Astrocyte (in vitro differentiated cells and primary cell): ENCODE results near the gene LRRC3. TPM values are rescaled to one million over a fixed set of nuclear protein-coding genes. Genes with fewer than 3 reads are reported as not detected.

Experiments
- DNase-seq: peaks from one replicate; pipeline ENCODE4 v3.0.0-alpha.2; 2010; ENCODE audit warnings: low read depth
- FAIRE-seq: peaks from 2 replicates; lab custom pipeline; 2011; peaks lifted over from hg19 to GRCh38; lab: Jason Lieb, UNC
- H2AFZ ChIP-seq: 2 replicates; pipeline ENCODE4 v1.6.0; 2012; ENCODE audit warnings: low read depth, low read length, inconsistent platforms
- H3K27ac ChIP-seq: 2 replicates; pipeline ENCODE4 v1.5.1; 2011; ENCODE audit warnings: low read depth, low read length, inconsistent platforms
- H3K27me3 ChIP-seq: 2 replicates; pipeline ENCODE4 v1.6.0; 2011; ENCODE audit warnings: low read length, inconsistent platforms; ENCODE audit not compliant: insufficient read depth
- H3K36me3 ChIP-seq: 2 replicates; pipeline ENCODE4 v1.5.1; 2011; ENCODE audit warnings: low read length, inconsistent platforms; ENCODE audit not compliant: insufficient read depth
- H3K4me1 ChIP-seq: 2 replicates; pipeline ENCODE4 v1.5.1; 2011; ENCODE audit warnings: low read length, inconsistent platforms; ENCODE audit not compliant: insufficient read depth
- H3K4me2 ChIP-seq: 2 replicates; pipeline ENCODE4 v1.6.0; 2012; ENCODE audit warnings: low read length, inconsistent platforms
- H3K4me3 ChIP-seq: 2 replicates; pipeline ENCODE4 v1.5.1; 2011; ENCODE audit warnings: low read depth, mild to moderate bottlenecking, low read length, inconsistent platforms; ENCODE audit not compliant: insufficient read depth
- H3K79me2 ChIP-seq: 2 replicates; pipeline ENCODE4 v1.6.0; 2012; ENCODE audit warnings: mild to moderate bottlenecking, low read length, inconsistent platforms; ENCODE audit not compliant: insufficient read depth
- H3K9ac ChIP-seq: 2 replicates; pipeline ENCODE4 v1.6.0; 2012; ENCODE audit warnings: mild to moderate bottlenecking, low read length, inconsistent platforms
- H3K9me3 ChIP-seq: 2 replicates; pipeline ENCODE4 v1.5.1; 2012; ENCODE audit warnings: low read depth, mild to moderate bottlenecking, low read length, inconsistent platforms; ENCODE audit not compliant: insufficient read depth
- H4K20me1 ChIP-seq: 2 replicates; pipeline ENCODE4 v1.6.0; 2012; ENCODE audit warnings: low read length, inconsistent platforms; ENCODE audit not compliant: insufficient read depth
- H3K27ac Mint-ChIP-seq: one replicate; pipeline ENCODE4 v1.8.0; 2021; ENCODE audit warnings: mild to moderate bottlenecking, mixed read lengths; ENCODE audit not compliant: unreplicated experiment
- H3K27me3 Mint-ChIP-seq: one replicate; pipeline ENCODE4 v1.8.0; 2021; ENCODE audit warnings: low read depth, mixed read lengths; ENCODE audit not compliant: unreplicated experiment
- H3K36me3 Mint-ChIP-seq: one replicate; pipeline ENCODE4 v1.8.0; 2021; ENCODE audit warnings: low read depth, mixed read lengths; ENCODE audit not compliant: unreplicated experiment
- H3K4me1 Mint-ChIP-seq: one replicate; pipeline ENCODE4 v1.8.0; 2021; ENCODE audit warnings: low read depth, mixed read lengths; ENCODE audit not compliant: unreplicated experiment
- H3K4me3 Mint-ChIP-seq: one replicate; pipeline ENCODE4 v1.8.0; 2021; ENCODE audit warnings: mild to moderate bottlenecking, moderate library complexity, mixed read lengths; ENCODE audit not compliant: unreplicated experiment
- H3K9me3 Mint-ChIP-seq: one replicate; pipeline ENCODE4 v1.8.0; 2021; ENCODE audit warnings: mild to moderate bottlenecking, mixed read lengths; ENCODE audit not compliant: unreplicated experiment
- CTCF ChIP-seq: IDR thresholded peaks from 2 replicates; pipeline ENCODE4 v1.5.1; 2011; ENCODE audit warnings: low read depth, mild to moderate bottlenecking, inconsistent platforms, low read length, moderate library complexity; ENCODE audit not compliant: insufficient read depth
- EZH2 ChIP-seq: IDR thresholded peaks from 2 replicates; pipeline ENCODE4 v1.6.1; 2012; ENCODE audit warnings: mild to moderate bottlenecking, low read length, inconsistent platforms; ENCODE audit not compliant: insufficient read depth
- total RNA-seq: library from RNA; stranded (reverse); gene quantifications from 2 replicates; pipeline ENCODE4 v1.2.1, GENCODE V29; 2021

LRRC3 gene
- total RNA-seq, 1 donor from 2014 or later: 5.2 TPM

GRCh38 chr21:44418876-44419230 lies 36.5 kb upstream of the LRRC3 start:
- H3K36me3 Mint-ChIP-seq: no peaks in the 10 kb centered on the region
- no peaks in the 10 kb centered on the region for H3K4me1 ChIP-seq
- H3K79me2 ChIP-seq: no peaks in the 10 kb centered on the region
- no peaks in the 10 kb centered on the region for H3K27me3 ChIP-seq
- FAIRE-seq: no peak
- DNase-seq: no peak
- H3K9me3 Mint-ChIP-seq: peaks cover 6% of the 10 kb centered on the region
- no peak overlapping the region for H3K9ac ChIP-seq
- H3K4me3 Mint-ChIP-seq: no peak overlapping the region
- no peak overlapping the region for H3K27ac Mint-ChIP-seq
- H3K27ac ChIP-seq: no peak overlapping the region
- H3K4me3 ChIP-seq: no peak overlapping the region
- no peak overlapping the region for H2AFZ ChIP-seq
- no peaks in the 10 kb centered on the region for H3K36me3 ChIP-seq
- TF ChIP-seq CTCF: no peak
- no peak for TF ChIP-seq EZH2
- peaks cover 11% of the 10 kb centered on the region for H3K9me3 ChIP-seq
- peaks cover 3% of the 10 kb centered on the region for H3K4me1 Mint-ChIP-seq
- H3K4me2 ChIP-seq: no peak overlapping the region
- H4K20me1 ChIP-seq: no peaks in the 10 kb centered on the region
- peaks cover 22% of the 10 kb centered on the region for H3K27me3 Mint-ChIP-seq

- Histone ChIP-seq H3K4me2 (no peak overlapping the region), H3K27me3 (no peaks in the 10 kb centered on the region), H3K79me2 (no peaks in the 10 kb centered on the region), H3K4me3 (no peak overlapping the region), H4K20me1 (no peaks in the 10 kb centered on the region), H3K27ac (no peak overlapping the region), H3K9ac (no peak overlapping the region), H2AFZ (no peak overlapping the region), H3K36me3 (no peaks in the 10 kb centered on the region), H3K4me1 (no peaks in the 10 kb centered on the region), H3K9me3 (peaks cover 11% of the 10 kb centered on the region)
- FAIRE-seq: no peak
- Mint-ChIP-seq H3K4me1 (peaks cover 3% of the 10 kb centered on the region), H3K27ac (no peak overlapping the region), H3K4me3 (no peak overlapping the region), H3K27me3 (peaks cover 14% of the 10 kb centered on the region), H3K9me3 (peaks cover 6% of the 10 kb centered on the region), H3K36me3 (no peaks in the 10 kb centered on the region)
- no peak for DNase-seq
- no peak for TF ChIP-seq CTCF
- TF ChIP-seq EZH2: no peak
These were observed 35.6 kb upstream of the LRRC3 start for GRCh38 chr21:44419679-44420078.

GRCh38 chr21:44420416-44421205 lies 34.7 kb upstream of the LRRC3 start:
- no peak for DNase-seq
- H3K4me3 Mint-ChIP-seq: no peak overlapping the region

More at GRCh38 chr21:44420416-44421205, 34.7 kb upstream of the LRRC3 start:
- TF ChIP-seq CTCF: no peak
- TF ChIP-seq EZH2: no peak
- Histone ChIP-seq H3K9me3 (peaks cover 11% of the 10 kb centered on the region), H3K79me2 (no peaks in the 10 kb centered on the region), H2AFZ (no peak overlapping the region), H3K4me1 (no peaks in the 10 kb centered on the region), H3K27me3 (no peaks in the 10 kb centered on the region), H3K36me3 (no peaks in the 10 kb centered on the region), H3K27ac (no peak overlapping the region), H3K4me3 (no peak overlapping the region), H3K4me2 (no peak overlapping the region), H4K20me1 (no peaks in the 10 kb centered on the region), H3K9ac (no peak overlapping the region)
- Mint-ChIP-seq H3K4me1 (no peaks in the 10 kb centered on the region), H3K27ac (no peak overlapping the region), H3K9me3 (peaks cover 6% of the 10 kb centered on the region), H3K27me3 (peaks cover 9% of the 10 kb centered on the region), H3K36me3 (no peaks in the 10 kb centered on the region)
- no peak for FAIRE-seq
